GM12878 (cell line): ENCODE data around the gene KRTAP12-1. TPM values are rescaled to one million over a fixed set of nuclear protein-coding genes. Genes with fewer than 3 reads are reported as not detected.

ENCODE experiments used
- ATAC-seq: fragments of 200-7000 bp; cut with Tn5 transposase; 3 replicates; pipeline ENCODE4 v1.9.1; 2020; ENCODE audit warnings: mild to moderate bottlenecking, moderate library complexity
- BruUV-seq: library from RNA; stranded (reverse); fragments of 400-500 nt; replicated peaks from 2 replicates; lab custom pipeline; 2021; lab: Mats Ljungman, UMichigan
- CTCF ChIA-PET: fragments of 300-600 bp; sonication (Branson Sonifier 250); formaldehyde crosslinking; extraction: SDS; loops from one replicate; lab custom pipeline; 2021; ENCODE audit warnings: inconsistent platforms; lab: Yijun Ruan, JAX
- POLR2A ChIA-PET: fragments of 350-600 bp; formaldehyde crosslinking; extraction: SDS; loops from one replicate; lab custom pipeline; 2021; ENCODE audit warnings: inconsistent platforms; lab: Charles Lee
- RAD21 ChIA-PET: fragments of 300-600 bp; sonication (Branson Sonifier 250); formaldehyde crosslinking; loops from one replicate; lab custom pipeline; 2023; ENCODE audit warnings: antibody characterized with exemption; ENCODE audit not compliant: unreplicated experiment; lab: Charles Lee
- SMC1A ChIA-PET: fragments of 300-600 bp; sonication (Branson Sonifier 250); formaldehyde crosslinking; loops from one replicate; lab custom pipeline; 2023; ENCODE audit not compliant: unreplicated experiment, uncharacterized antibody; lab: Charles Lee
- DNase-seq: peaks from one replicate; pipeline ENCODE4 v3.0.0-alpha.2; 2011; ENCODE audit warnings: low read depth, low spot score
- FAIRE-seq: peaks from 3 replicates; lab custom pipeline; 2011; peaks lifted over from hg19 to GRCh38; lab: Jason Lieb, UNC
- H2AFZ ChIP-seq: 2 replicates; pipeline ENCODE4 v1.6.0; 2011; ENCODE audit warnings: low read depth, low read length, control low read depth; ENCODE audit not compliant: control insufficient read depth
- H3K27ac ChIP-seq: 2 replicates; pipeline ENCODE4 v1.5.1; 2011; ENCODE audit warnings: control low read depth; ENCODE audit not compliant: control insufficient read depth, insufficient read depth
- H3K27me3 ChIP-seq, 2 experiments: replicated peaks in 1 of 2; 2 replicates each; pipeline versions ENCODE4 v1.6.0 to v1.6.1; 2011; ENCODE audit warnings: low read length in 1 of 2; ENCODE audit not compliant: control insufficient read depth in 2 of 2, insufficient read depth in 2 of 2
- H3K36me3 ChIP-seq, 2 experiments: 2 replicates each; pipeline ENCODE4 v1.5.1; 2011; ENCODE audit warnings: low read length in 1 of 2; ENCODE audit not compliant: control insufficient read depth in 2 of 2, insufficient read depth in 2 of 2
- H3K4me1 ChIP-seq: 2 replicates; pipeline ENCODE4 v1.6.1; 2011; ENCODE audit warnings: mild to moderate bottlenecking, low read length, moderate library complexity, mixed read lengths; ENCODE audit not compliant: control insufficient read depth, insufficient read depth
- H3K4me2 ChIP-seq: 2 replicates; pipeline ENCODE4 v1.6.0; 2011; ENCODE audit warnings: control low read depth; ENCODE audit not compliant: control insufficient read depth, insufficient read depth
- H3K4me3 ChIP-seq: fragments of 200-600 bp; sonication (generic); 2 replicates; pipeline ENCODE4 v1.5.1; 2016
- H3K79me2 ChIP-seq: 2 replicates; pipeline ENCODE4 v1.6.0; 2011; ENCODE audit warnings: low read length; ENCODE audit not compliant: control insufficient read depth, insufficient read depth
- H3K9ac ChIP-seq: 2 replicates; pipeline ENCODE4 v1.8.0; 2011; ENCODE audit warnings: low read length, control low read depth, mixed read lengths; ENCODE audit not compliant: control insufficient read depth, insufficient read depth
- H3K9me3 ChIP-seq: replicated peaks from 3 replicates; pipeline ENCODE4 v1.5.1; 2011; ENCODE audit warnings: mild to moderate bottlenecking, low read length; ENCODE audit not compliant: control insufficient read depth, insufficient read depth
- H4K20me1 ChIP-seq: 2 replicates; pipeline ENCODE4 v1.6.0; 2011; ENCODE audit not compliant: control insufficient read depth, insufficient read depth
- ATF7 ChIP-seq: fragments of 450-650 bp; IDR thresholded peaks from 2 replicates; pipeline ENCODE4 v1.6.1; 2016; ENCODE audit warnings: low read depth, mild to moderate bottlenecking
- CBX3 ChIP-seq: fragments of 200-600 bp; sonication (generic); IDR thresholded peaks from 2 replicates; pipeline ENCODE4 v1.6.1; 2016; ENCODE audit warnings: low read depth, borderline replicate concordance
- FOXK2 ChIP-seq: fragments of 450-650 bp; IDR thresholded peaks from 2 replicates; pipeline ENCODE4 v1.6.1; 2017; ENCODE audit warnings: mild to moderate bottlenecking, moderate library complexity
- IKZF2 ChIP-seq, 2 experiments: fragments of 450-650 bp; IDR thresholded peaks; 2 replicates each; pipeline ENCODE4 v1.6.1; 2017; ENCODE audit warnings: mild to moderate bottlenecking in 2 of 2, moderate library complexity in 2 of 2
- POLR2AphosphoS5 ChIP-seq: IDR thresholded peaks from 2 replicates; pipeline ENCODE4 v1.6.1; 2011; ENCODE audit warnings: mild to moderate bottlenecking, low read length, inconsistent platforms
- POU2F2 ChIP-seq: IDR thresholded peaks from 3 replicates; pipeline ENCODE4 v1.6.1; 2011; ENCODE audit warnings: low read depth, mild to moderate bottlenecking, low read length, borderline replicate concordance
- TCF7 ChIP-seq: IDR thresholded peaks from 2 replicates; pipeline ENCODE4 v1.6.1; 2014; ENCODE audit warnings: antibody characterized with exemption, borderline replicate concordance
- WGBS: methylation state at CpG from one replicate; pipeline ENCODE4 v1.1.6; 2016; ENCODE audit warnings: low lambda C conversion rate; ENCODE audit not compliant: insufficient replicate concordance, insufficient coverage; ENCODE audit errors: missing lambda C conversion rate; 5-methylcytosine and 5-hydroxymethylcytosine counted together
- in situ Hi-C: fragments of 300-500 bp; cut with MboI; formaldehyde crosslinking; loops from 9 replicates; pipeline ENCODE4 v1.14.3; 2018; ENCODE audit warnings: mixed read lengths
- intact Hi-C: fragments of 100-400 bp; cut with micrococcal nuclease; formaldehyde crosslinking; loops from one replicate; pipeline ENCODE4 v1.14.2; 2022; ENCODE audit not compliant: unreplicated experiment
- polyA plus RNA-seq, 11 experiments: library from polyadenylated mRNA; depleted of rRNA in 4 of 11; unstranded in 6 of 11; stranded (reverse) in 5 of 11; fragments of >200 nt; fragmentation: Nextera tagmentation in 4 of 11; fragmentation: Illumina TruSeq in 1 of 11; extraction: Ambion mirVana in 4 of 11; extraction: Trizol in 1 of 11; gene quantifications; 1 replicate in 1 of 11; 2 replicates in 10 of 11; pipeline versions ENCODE4 v1.2.1 to v1.2.3, GENCODE V29; 2011 to 2016; ENCODE audit warnings: inconsistent platforms in 2 of 11, missing spikeins in 2 of 11, low read depth in 1 of 11
- total RNA-seq, 4 experiments: library from RNA; depleted of rRNA in 3 of 4; stranded (reverse); fragments of >200 nt in 3 of 4; fragmentation: Illumina TruSeq in 1 of 4; extraction: Trizol in 1 of 4; gene quantifications; 2 replicates each; pipeline versions ENCODE4 v1.2.1 to v1.2.3, GENCODE V29; 2013 to 2021
- TF ChIP-seq, protein P1 (sequence below): fragments of 450-650 bp; IDR thresholded peaks from 2 replicates; pipeline ENCODE4 v1.6.1; 2016; ENCODE audit warnings: mild to moderate bottlenecking
- TF ChIP-seq, protein P2 (sequence below): IDR thresholded peaks from 2 replicates; pipeline ENCODE4 v1.6.1; 2012; ENCODE audit warnings: low read length, inconsistent platforms

The KRTAP12-1 gene
- total and polyA plus RNA-seq, 10 of the 15 experiments (the other 5 are each of a cell fraction or from before 2014, with no cell fraction given), result not detected

DNA sequence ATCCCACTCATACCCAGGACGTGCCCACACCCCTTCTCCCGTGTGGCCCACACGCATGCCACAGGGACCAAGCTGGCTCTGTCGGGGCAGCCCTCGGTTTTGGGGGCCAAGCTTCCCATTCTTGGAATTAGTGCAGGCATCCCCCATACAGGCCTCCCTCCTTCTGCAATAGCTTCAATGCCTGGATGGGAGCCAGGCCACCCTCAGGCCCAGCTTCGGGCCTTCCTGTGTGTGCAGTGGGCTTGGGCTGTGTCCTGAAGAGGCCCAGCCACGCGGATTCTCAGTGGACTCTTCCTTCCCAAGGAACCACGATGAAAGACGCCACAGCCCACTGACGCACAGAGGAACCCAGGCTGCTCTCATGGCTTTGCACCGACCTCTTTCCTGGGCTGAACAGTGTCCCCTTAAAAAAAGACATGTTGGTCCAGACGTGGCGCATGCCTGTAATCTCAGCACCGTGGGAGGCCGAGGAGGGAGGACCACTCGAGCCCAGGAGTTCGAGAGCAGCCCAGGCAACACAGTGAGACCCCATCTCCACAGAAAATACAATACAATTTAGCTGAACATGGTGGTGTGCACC lies 32.4 kb downstream of the KRTAP12-1 start (continued):
- TF ChIP-seq, protein P1, sequence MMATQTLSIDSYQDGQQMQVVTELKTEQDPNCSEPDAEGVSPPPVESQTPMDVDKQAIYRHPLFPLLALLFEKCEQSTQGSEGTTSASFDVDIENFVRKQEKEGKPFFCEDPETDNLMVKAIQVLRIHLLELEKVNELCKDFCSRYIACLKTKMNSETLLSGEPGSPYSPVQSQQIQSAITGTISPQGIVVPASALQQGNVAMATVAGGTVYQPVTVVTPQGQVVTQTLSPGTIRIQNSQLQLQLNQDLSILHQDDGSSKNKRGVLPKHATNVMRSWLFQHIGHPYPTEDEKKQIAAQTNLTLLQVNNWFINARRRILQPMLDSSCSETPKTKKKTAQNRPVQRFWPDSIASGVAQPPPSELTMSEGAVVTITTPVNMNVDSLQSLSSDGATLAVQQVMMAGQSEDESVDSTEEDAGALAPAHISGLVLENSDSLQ, result no peak
- TF ChIP-seq POLR2AphosphoS5, result no peak
- no peak for TF ChIP-seq CBX3
- TF ChIP-seq ATF7, result no peak
- no peak for TF ChIP-seq TCF7

DNA sequence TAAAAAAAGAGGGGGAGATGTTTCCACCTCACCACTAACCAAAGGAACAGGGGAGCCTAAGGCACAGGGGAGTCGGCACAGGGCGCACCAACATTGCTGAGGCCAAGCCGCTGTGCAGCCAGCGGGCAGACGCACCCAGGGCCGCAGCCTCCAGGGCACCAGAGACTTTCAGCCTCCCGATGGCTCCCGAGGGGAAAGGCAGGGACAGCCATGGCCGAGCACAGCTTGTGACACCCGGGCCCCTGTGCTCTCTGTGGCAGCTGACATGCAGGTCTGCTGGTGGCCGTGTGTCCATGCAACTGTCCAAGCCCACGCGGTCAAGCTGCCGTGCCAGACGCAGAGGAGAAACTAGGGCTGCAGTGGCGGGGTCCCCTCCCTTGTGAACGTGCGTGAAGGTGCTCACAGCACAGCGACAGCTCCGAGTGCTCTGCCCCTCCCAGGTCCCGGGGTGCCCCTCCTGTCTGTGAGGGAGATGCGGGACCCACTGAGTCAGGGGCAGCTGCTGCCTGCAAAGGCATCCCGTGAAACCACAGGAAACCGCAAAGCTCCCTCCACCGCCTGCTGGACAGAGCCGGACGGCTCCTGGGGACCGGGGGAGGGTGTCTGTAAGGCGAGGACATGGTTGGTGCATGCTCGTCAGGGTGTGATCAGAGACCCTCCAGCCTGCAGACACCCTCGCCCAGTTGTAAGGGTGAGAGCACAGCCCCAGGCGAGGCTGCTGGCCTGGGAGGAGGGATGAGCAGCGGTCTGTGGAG lies 33.2 kb downstream of the KRTAP12-1 start:
- H4K20me1 ChIP-seq, result no peaks in the 10 kb centered on the region
- TF ChIP-seq POU2F2 (no peak), TCF7 (no peak), IKZF2 (IDR thresholded peaks at IDR 0.05) (no peak), FOXK2 (no peak)
- TF ChIP-seq, protein P2, sequence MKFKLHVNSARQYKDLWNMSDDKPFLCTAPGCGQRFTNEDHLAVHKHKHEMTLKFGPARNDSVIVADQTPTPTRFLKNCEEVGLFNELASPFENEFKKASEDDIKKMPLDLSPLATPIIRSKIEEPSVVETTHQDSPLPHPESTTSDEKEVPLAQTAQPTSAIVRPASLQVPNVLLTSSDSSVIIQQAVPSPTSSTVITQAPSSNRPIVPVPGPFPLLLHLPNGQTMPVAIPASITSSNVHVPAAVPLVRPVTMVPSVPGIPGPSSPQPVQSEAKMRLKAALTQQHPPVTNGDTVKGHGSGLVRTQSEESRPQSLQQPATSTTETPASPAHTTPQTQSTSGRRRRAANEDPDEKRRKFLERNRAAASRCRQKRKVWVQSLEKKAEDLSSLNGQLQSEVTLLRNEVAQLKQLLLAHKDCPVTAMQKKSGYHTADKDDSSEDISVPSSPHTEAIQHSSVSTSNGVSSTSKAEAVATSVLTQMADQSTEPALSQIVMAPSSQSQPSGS, result no peak
- H3K4me3 ChIP-seq, result no peak overlapping the region
- no peaks in the 10 kb centered on the region for H3K36me3 ChIP-seq
- no peak for ATAC-seq
- ChIA-PET SMC1A (no interaction called here), CTCF (no interaction called here), RAD21 (no interaction called here), POLR2A (no interaction called here)
- H3K79me2 ChIP-seq, result no peaks in the 10 kb centered on the region
- H3K4me1 ChIP-seq, result no peaks in the 10 kb centered on the region
- no peak overlapping the region for H3K9ac ChIP-seq
- peaks cover under 1% of the 10 kb centered on the region; the same call in 1 of the 3 replicates for H3K9me3 ChIP-seq
- FAIRE-seq, result no peak
- BruUV-seq, result no TSS peak
- WGBS, result 41% methylated on average over 33 of the region's 33 CpGs
- no peaks in the 10 kb centered on the region for H3K27me3 ChIP-seq
- in situ Hi-C loops (no loop called here), intact Hi-C loops (no loop called here)
- H2AFZ ChIP-seq, result no peak overlapping the region
- no peak overlapping the region for H3K4me2 ChIP-seq
- no peak overlapping the region for H3K27ac ChIP-seq
- no peak for DNase-seq
